Limb (tissue), 2 donors: ENCODE data around the gene PIEZO1.
A peak's percentile ranks its signal among the peaks of the same experiment; 100 is the strongest.

Source experiments
- DNase-seq, 2 donors: peaks; one replicate each; pipeline ENCODE4 v3.0.0-alpha.2; 2016; ENCODE audit errors: extremely low spot score in 2 of 2

Gene PIEZO1

DNA sequence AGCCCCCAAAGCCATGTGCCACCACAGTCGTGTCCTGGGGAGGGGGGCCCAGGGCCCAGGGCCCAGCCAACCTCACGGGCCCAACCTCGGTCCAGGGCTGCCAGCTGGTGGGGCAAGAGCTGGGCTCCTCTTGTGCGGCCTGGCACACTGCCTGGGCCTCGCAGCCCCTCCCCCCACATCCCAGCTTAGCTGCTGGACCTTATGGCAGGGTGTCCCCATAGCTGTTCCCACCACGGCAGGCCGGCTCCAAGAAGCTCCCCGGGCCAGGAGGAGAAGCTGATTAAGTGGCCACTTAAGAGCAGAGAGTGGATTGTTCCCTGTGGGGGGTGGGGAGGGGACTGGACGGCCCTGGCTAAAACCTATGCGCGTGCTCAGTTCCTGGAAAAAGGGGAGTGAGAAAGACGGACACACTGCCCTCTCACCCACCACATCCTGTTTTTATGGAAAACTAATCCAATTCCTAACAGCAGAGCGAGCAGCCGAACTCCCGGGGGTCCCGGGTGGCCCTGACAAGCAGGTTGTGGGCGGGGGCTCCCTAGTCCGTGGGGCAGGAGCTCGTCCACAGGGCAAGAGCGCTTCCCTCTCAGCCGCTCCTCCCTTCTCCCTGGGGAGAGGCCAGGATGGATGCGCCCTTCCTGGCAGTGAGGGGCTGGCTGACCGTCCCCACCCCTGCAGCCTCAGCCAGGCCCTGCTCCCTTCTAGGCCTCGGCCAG, 16.8 kb downstream of the PIEZO1 start:
- peak in 1 of 2 donors; percentile 74 for DNase-seq

- DNase-seq = no peak
Measured at GRCh38 chr16:88767546-88768070, 17.4 kb downstream of the PIEZO1 start.

DNA sequence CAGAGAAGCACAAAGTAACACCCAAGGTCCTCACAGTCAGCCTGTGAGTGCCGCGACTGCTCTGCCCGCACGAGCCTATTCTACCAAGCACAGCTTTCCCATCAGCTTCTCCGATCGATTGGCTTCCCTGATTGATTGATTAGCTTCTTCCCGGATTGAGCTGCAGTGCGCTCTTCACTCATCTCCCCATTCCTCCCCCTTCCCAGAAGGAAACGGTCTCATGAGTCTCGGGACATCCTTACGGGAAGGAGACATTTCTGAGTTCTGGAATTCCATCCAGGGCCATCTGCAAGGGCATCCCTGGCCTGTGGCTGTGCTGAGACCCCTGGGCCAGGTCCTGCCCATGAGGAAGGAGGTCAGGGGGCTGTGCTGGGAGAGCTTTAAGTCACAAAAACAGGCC, 18.0 kb downstream of the PIEZO1 start:
- DNase-seq = no peak

DNA sequence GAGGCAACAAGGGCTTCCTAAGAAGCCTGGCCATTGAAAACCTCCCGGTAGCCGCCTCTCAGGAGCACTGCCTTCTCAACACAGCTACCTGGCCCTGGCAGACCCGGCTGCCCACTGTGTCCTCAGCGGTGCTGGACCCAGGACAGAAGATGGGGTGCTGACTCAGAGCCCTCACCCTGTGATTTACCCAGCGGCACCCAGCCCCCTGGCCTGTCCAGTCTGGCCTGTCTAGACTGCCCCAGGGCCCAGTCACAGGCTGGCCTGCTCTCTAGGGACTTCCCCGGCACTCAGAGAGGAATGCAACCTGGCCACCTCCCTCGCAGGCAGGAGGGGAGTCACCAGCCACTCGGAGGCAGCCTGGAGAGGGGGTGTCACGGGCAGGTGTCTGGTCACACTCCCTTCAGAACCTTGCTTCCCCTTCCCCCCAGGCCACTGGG, 20.1 kb downstream of the PIEZO1 start:
- DNase-seq = no peak

- no peak for DNase-seq
Measured at GRCh38 chr16:88764080-88764479, 20.9 kb downstream of the PIEZO1 start.

- no peak for DNase-seq
Measured at GRCh38 chr16:88763502-88764053, 21.4 kb downstream of the PIEZO1 start.

DNA sequence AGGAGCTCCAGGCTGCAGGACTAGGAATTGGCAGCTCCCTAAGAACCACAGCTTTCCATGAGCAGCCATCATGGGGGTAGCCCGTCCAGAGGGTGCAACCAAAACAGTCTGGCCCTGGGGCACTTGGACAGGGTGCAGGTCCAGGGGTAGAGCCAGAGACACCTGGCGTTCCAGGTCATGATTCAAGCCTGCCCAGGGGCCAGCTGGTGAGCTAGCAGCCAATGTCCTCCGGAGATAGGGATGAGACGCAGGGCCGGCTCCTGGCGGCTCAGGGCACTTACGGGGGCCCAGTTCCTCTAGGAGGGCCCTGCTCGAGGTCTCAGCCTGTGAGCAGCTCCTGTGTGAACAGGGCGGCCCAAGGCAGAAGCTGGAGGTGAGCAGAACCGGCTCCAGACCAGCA, 22.1 kb downstream of the PIEZO1 start:
- DNase-seq = no peak

DNA sequence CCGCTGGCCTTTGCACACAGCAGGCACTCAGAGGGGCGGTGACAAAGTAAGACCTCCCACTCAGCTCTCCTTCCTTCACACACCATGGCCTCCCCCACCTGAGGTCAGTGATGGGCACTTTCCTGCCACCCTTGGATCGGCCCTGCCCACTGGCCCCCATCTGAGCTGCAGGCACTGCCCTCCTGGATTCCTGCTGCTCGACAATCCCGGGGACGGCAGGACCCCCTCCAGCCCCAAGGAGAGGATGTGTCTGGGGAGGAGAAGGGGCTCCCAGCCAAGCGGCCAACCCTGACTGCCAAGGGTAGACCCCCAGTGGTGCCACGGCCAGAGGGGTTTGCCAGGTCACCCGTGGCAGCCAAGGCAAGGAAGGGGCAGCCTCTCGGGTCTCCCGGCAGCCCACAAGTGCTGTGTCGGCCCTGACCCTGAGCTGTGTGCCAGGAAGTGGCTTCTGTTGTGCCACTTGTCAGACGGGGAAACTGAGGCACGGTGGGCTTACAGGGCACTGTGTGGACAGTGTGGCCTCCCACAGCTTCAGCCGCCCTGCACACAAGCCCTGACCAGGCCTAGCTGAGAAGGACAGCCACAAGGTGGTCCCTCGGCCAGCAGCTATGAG, 22.7 kb downstream of the PIEZO1 start:
- DNase-seq = no peak

GRCh38 chr16:88761830-88762229, 23.2 kb downstream of the PIEZO1 start:
- DNase-seq = no peak

GRCh38 chr16:88761143-88761534, 23.9 kb downstream of the PIEZO1 start:
- DNase-seq = no peak

- DNase-seq = no peak
Measured at GRCh38 chr16:88760424-88761142, 24.4 kb downstream of the PIEZO1 start.

- DNase-seq = no peak
Measured at GRCh38 chr16:88759976-88760350, 25.1 kb downstream of the PIEZO1 start.

- DNase-seq = no peak
Measured at GRCh38 chr16:88759245-88759975, 25.6 kb downstream of the PIEZO1 start.

GRCh38 chr16:88758944-88759244, 26.1 kb downstream of the PIEZO1 start:
- no peak for DNase-seq

- DNase-seq = no peak
Measured at GRCh38 chr16:88758227-88758943, 26.6 kb downstream of the PIEZO1 start.

- no peak for DNase-seq
Measured at GRCh38 chr16:88755745-88756443, 29.1 kb downstream of the PIEZO1 start.

DNA sequence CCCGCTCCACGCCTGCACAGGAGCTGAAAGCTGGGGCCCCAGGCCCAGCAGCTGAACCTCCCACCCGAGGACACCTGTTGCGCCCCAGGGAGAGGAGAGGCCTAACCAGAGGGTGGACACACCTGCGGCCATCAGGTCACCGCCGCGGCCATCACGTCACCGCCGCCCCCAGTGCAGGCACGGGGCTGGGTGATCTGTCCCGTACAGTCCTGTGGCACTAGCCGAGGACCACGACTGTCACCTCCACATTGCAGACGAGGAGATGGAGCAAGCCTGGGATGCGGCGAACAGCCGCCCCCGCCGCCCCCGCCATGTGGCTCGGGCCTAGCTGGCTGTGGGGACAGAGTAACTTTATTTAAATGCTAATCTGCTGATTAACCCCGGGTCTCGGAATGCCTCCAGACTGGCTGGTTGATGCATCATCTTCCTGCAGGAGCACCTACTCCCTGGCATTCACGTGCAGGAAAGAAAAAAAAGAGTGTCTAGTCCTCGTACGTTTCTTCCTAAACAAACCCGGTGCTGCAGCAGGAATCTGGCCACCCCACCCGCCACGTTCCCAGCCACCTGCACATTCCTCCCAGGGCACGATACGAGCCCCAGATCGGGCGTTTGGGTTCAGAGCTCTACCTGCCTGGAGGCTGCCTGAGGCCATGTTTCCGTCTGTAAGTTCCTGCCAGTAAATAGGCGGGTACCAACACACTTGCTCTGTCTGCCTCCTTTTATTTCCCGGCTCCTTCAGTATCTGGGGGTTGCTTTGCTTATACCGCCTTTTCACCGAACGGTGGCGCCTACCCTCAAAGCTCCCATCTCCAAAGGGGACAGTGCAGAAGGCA, 29.9 kb downstream of the PIEZO1 start:
- no peak for DNase-seq

DNA sequence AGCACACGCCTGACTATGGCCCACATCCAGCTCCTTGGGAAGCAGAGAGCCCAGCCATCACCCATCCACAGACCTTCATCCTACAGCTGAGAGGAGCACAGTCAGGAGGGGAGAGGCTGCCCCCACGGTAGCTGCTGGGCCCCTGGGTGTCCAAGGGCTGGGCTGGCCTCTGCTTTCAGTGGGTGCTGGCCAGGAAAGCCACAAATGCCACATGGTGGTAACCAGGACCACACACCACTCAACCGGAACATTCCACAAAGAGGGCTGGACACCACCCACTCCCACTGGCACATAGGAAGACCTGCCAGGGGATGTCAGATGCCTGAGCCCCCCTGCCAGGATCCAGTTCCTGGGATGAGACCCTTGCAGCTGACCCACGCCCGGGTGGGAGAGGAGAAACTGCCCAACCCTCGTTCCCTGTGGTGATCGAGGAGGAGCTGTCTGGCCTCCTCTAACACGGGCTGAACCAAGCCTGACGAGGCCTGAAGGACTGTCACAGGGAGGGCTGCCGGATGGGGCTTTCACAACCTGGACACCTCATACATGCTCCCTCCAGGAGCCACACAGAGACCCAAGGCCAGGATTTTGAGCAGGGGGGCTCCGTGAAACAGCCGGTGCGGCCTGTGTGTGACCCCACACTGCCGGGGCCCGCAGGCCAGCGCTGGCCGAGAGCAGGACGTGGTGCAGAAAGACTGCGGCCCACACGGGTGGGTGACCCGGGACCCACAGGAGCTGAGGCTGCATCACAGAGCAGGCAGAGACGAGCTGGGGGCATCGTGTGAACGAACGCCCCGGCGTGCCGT, 30.7 kb downstream of the PIEZO1 start:
- DNase-seq = no peak

DNA sequence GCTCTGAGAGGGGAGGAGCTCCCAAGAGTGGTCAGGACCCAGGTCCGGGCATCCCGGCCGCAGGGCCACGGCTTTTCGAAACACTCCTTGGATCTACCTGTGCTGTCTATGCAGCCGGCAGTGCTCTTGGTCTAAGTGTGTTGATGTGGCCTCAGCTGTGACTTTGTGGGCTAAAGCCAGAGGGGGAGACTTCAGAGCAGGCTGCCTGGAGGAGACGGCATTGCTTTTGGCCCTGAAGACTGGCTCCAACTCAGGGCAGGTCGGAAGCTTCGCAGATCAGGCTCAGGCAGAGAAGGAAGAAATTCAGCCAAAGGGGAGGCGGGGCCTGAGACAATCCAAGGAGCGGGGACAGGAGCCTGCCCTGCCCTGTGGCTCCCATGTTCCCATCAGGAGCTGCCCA, 31.4 kb downstream of the PIEZO1 start:
- no peak for DNase-seq
